ENCODE data around the gene AIP. TPM values are rescaled to one million over a fixed set of nuclear protein-coding genes. Genes with fewer than 3 reads are reported as not detected.

Gene AIP
- total and polyA plus RNA-seq, 2 of the 8 experiments (the other 6 are each of a cell fraction or from before 2014, with no cell fraction given), result 29.8 to 54.4 TPM

DNA sequence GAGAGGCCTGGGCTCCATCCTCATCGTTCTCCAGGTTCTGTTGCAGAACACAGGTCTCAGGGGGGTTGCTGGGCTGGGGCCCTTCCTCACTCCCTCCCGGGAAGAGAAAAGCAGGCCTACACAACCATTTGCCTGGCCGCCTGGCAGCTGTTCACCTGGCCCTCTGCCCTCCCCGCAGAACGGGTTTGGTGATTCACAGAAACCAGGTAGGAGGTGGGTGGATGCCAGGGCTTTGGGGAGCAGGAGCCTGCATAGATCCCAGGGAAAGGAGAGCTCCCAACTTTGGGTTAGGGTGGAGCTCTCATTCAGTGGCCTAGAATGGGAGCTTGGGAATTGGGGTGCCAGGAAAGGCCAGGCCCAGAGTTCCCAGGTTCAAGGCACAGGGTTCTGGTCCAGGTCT lies 14.8 kb upstream of the AIP start:
- H3K27me3 ChIP-seq (replicated peaks in 1 of 4; ENCODE audit: control insufficient read depth in 3 of 4, extremely low read depth in 1 of 4, insufficient read depth in 3 of 4, low read length in 3 of 4), result no peaks in the 10 kb centered on the region
- peak overlapping the region in 1 of 4 experiments; percentile 59; a peak in 2 of 7 replicates for H3K9ac ChIP-seq (replicated peaks in 1 of 4; ENCODE audit: extremely low read depth in 1 of 4, low read depth in 3 of 4, low read length in 3 of 4)
- ChIA-PET POLR2A (ENCODE audit: partially characterized antibody) (interaction anchor here (0.6 to 4.6 kb wide), 32 partner anchors 9 to 296 kb away, joined by 3 to 36 read pairs (median 4); partner anchors contain the start of genes CABP4, CARNS1, CORO1B and GPR152), CTCF (ENCODE audit: partially characterized antibody) (interaction anchor here (0.6 to 2.3 kb wide), 17 partner anchors 9 to 298 kb away, joined by 3 to 15 read pairs (median 3); partner anchors contain the start of genes CARNS1, CORO1B, PITPNM1 and PPP1CA)
- H2BK120ac ChIP-seq (replicated peaks; ENCODE audit: low read depth, low read length), result no peak overlapping the region
- H3K27ac ChIP-seq (ENCODE audit: low read depth, low read length), result no peak overlapping the region
- H3K4me1 ChIP-seq (replicated peaks in 1 of 4; ENCODE audit: control insufficient read depth in 3 of 4, insufficient read depth in 4 of 4, low read length in 3 of 4), result peaks cover 2 to 14% (median 6%) of the 10 kb centered on the region in 4 experiments; a peak in 6 of 7 replicates
- H3K9me3 ChIP-seq (ENCODE audit: insufficient read depth in 2 of 2, low read depth in 1 of 2, low read length in 1 of 2), result no peaks in the 10 kb centered on the region
- no peak overlapping the region for H2BK15ac ChIP-seq (ENCODE audit: low read length)
- no peak overlapping the region for H4K5ac ChIP-seq (ENCODE audit: insufficient read length, low read depth, low read length)
- no peak overlapping the region for H2BK5ac ChIP-seq (ENCODE audit: low read depth, low read length)
- H4K20me1 ChIP-seq (replicated peaks in 1 of 2; ENCODE audit: control insufficient read depth in 1 of 2, insufficient read depth in 2 of 2, low read length in 2 of 2), result peaks cover 0 to 3% of the 10 kb centered on the region in 2 experiments
- DNase-seq (ENCODE audit: low read depth in 1 of 2, low spot score in 2 of 2) (no peak), FAIRE-seq (no peak)
- no peak overlapping the region; the same call in 1 of the 2 replicates for H4K8ac ChIP-seq (ENCODE audit: extremely low read depth, insufficient read depth, low read length)
- no peak overlapping the region for H3K4ac ChIP-seq (replicated peaks; ENCODE audit: insufficient read length, low read depth, low read length)
- no peak overlapping the region for H2AK5ac ChIP-seq (ENCODE audit: low read depth, low read length)
- no peak overlapping the region for H3K18ac ChIP-seq (ENCODE audit: extremely low read depth, low read length)
- 85% methylated on average over 5 of the region's 5 CpGs; no CpG with 5 or more reads in 1 of the 2 experiments for WGBS, 2 experiments (ENCODE audit: extremely low coverage in 1 of 2, insufficient coverage in 1 of 2, insufficient read length in 1 of 2, insufficient replicate concordance in 2 of 2, low coverage in 1 of 2, low lambda C conversion rate in 2 of 2, missing lambda C conversion rate in 1 of 2)
- H4K91ac ChIP-seq (replicated peaks; ENCODE audit: insufficient read length, low read length), result no peak overlapping the region
- H3K79me1 ChIP-seq (ENCODE audit: low read depth, low read length), result peaks cover 2% of the 10 kb centered on the region
- H3K4me3 ChIP-seq (ENCODE audit: extremely low read depth in 1 of 4, insufficient read depth in 2 of 4, low read depth in 3 of 4, low read length in 4 of 4), result peak overlapping the region; percentile 55 to 90 (median 76); a peak in 7 of 8 replicates
- no peak overlapping the region for H2BK20ac ChIP-seq (ENCODE audit: low read length)
- no peak overlapping the region for H3K56ac ChIP-seq (replicated peaks; ENCODE audit: insufficient read length, low read depth, low read length)
- H3K23me2 ChIP-seq (ENCODE audit: low read depth, low read length), result peaks cover 6% of the 10 kb centered on the region
- no peak overlapping the region for H3K23ac ChIP-seq (ENCODE audit: insufficient read length)
- H2BK12ac ChIP-seq (ENCODE audit: low read depth, low read length), result no peak overlapping the region
- no peak overlapping the region for H2AFZ ChIP-seq (ENCODE audit: low read length)
- TF ChIP-seq CREB1 (IDR thresholded peaks at IDR 0.05) (no peak), RFX5 (IDR thresholded peaks at IDR 0.05; ENCODE audit: borderline replicate concordance, low read depth, low read length) (no peak), BRCA1 (IDR thresholded peaks at IDR 0.05; ENCODE audit: low read depth, low read length) (no peak), RBBP5 (IDR thresholded peaks at IDR 0.05; ENCODE audit: borderline replicate concordance, low read depth, low read length) (no peak), SP1 (IDR thresholded peaks at IDR 0.05; ENCODE audit: low read depth, low read length) (no peak), HDAC2 (IDR thresholded peaks at IDR 0.05; ENCODE audit: borderline replicate concordance in 1 of 2, low read depth in 2 of 2, low read length in 2 of 2) (no peak), YY1 (IDR thresholded peaks at IDR 0.05; ENCODE audit: low read depth, low read length) (no peak), ASH2L (IDR thresholded peaks at IDR 0.05; ENCODE audit: low read length) (no peak), SAP30 (IDR thresholded peaks at IDR 0.05; ENCODE audit: insufficient read depth, insufficient replicate concordance, low read length) (no peak), CTBP2 (IDR thresholded peaks at IDR 0.05; ENCODE audit: borderline replicate concordance, insufficient read depth, insufficient read length, low read length) (no peak), TBP (IDR thresholded peaks at IDR 0.05; ENCODE audit: low read depth, low read length) (no peak)
- TF ChIP-seq, protein P1, sequence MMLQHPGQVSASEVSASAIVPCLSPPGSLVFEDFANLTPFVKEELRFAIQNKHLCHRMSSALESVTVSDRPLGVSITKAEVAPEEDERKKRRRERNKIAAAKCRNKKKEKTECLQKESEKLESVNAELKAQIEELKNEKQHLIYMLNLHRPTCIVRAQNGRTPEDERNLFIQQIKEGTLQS (IDR thresholded peaks at IDR 0.05; ENCODE audit: insufficient read depth, low read depth, low read length), result no peak
- no peaks in the 10 kb centered on the region for H3K36me3 ChIP-seq (ENCODE audit: control insufficient read depth in 2 of 4, insufficient read depth in 4 of 4, low read length in 3 of 4)
- peaks cover 0 to 3% of the 10 kb centered on the region in 2 experiments; a peak in 2 of 4 replicates for H3K79me2 ChIP-seq (ENCODE audit: control insufficient read depth in 1 of 2, insufficient read depth in 2 of 2, low read length in 2 of 2)
- H3K4me2 ChIP-seq (ENCODE audit: insufficient read depth in 1 of 2, low read depth in 2 of 2, low read length in 2 of 2), result peak overlapping the region; percentile 81 to 86
- H3K14ac ChIP-seq (ENCODE audit: insufficient read length), result no peak overlapping the region

All from H1 (cell line).